ENCODE data around the gene FAM20C. TPM values are rescaled to one million over a fixed set of nuclear protein-coding genes. Genes with fewer than 3 reads are reported as not detected.

FAM20C gene
- total RNA-seq, 3 donors from 2014 or later (not counting 1 experiment from before 2014, with no cell fraction given): 1.2 to 8.6 (median 3.9) TPM

- no peaks in the 10 kb centered on the region for H3K4me1 ChIP-seq (ENCODE audit: control insufficient read depth, insufficient read depth, low read length)
- no peaks in the 10 kb centered on the region for H3K36me3 ChIP-seq (ENCODE audit: control insufficient read depth, insufficient read depth, low read length)
- H3K27ac ChIP-seq (ENCODE audit: low read length): no peak overlapping the region
- H3K9me3 ChIP-seq (ENCODE audit: control insufficient read depth, insufficient read depth, low read length): no peaks in the 10 kb centered on the region
- 95% methylated on average over 11 of the region's 17 CpGs for WGBS (ENCODE audit: insufficient coverage)
- no peaks in the 10 kb centered on the region for H3K27me3 Mint-ChIP-seq (ENCODE audit: low read depth in 2 of 2)
- H3K9me3 Mint-ChIP-seq: no peaks in the 10 kb centered on the region
- H3K4me3 Mint-ChIP-seq: no peak overlapping the region
- no peaks in the 10 kb centered on the region for H3K36me3 Mint-ChIP-seq
- no peaks in the 10 kb centered on the region for H3K27me3 ChIP-seq (ENCODE audit: control insufficient read depth, insufficient read depth, low read length)
- no peak for ATAC-seq
- H3K27ac Mint-ChIP-seq: no peak overlapping the region
- no peaks in the 10 kb centered on the region for H3K4me1 Mint-ChIP-seq
- intact Hi-C loops (cut with micrococcal nuclease): no loop called here
- DNase-seq: no peak
- TF ChIP-seq, protein P1, sequence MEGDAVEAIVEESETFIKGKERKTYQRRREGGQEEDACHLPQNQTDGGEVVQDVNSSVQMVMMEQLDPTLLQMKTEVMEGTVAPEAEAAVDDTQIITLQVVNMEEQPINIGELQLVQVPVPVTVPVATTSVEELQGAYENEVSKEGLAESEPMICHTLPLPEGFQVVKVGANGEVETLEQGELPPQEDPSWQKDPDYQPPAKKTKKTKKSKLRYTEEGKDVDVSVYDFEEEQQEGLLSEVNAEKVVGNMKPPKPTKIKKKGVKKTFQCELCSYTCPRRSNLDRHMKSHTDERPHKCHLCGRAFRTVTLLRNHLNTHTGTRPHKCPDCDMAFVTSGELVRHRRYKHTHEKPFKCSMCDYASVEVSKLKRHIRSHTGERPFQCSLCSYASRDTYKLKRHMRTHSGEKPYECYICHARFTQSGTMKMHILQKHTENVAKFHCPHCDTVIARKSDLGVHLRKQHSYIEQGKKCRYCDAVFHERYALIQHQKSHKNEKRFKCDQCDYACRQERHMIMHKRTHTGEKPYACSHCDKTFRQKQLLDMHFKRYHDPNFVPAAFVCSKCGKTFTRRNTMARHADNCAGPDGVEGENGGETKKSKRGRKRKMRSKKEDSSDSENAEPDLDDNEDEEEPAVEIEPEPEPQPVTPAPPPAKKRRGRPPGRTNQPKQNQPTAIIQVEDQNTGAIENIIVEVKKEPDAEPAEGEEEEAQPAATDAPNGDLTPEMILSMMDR (IDR thresholded peaks at IDR 0.05): no peak
- no peak overlapping the region for H3K4me3 ChIP-seq (ENCODE audit: low read length)
These were observed 16.4 kb downstream of the FAM20C start for GRCh38 chr7:208816-209215.

GRCh38 chr7:209416-209815 lies 17.0 kb downstream of the FAM20C start:
- no peak overlapping the region for H3K27ac Mint-ChIP-seq
- no peaks in the 10 kb centered on the region for H3K4me1 ChIP-seq (ENCODE audit: control insufficient read depth, insufficient read depth, low read length)
- WGBS (ENCODE audit: insufficient coverage): 61% methylated on average over 10 of the region's 10 CpGs

GRCh38 chr7:209906-210305 lies 17.5 kb downstream of the FAM20C start:
- no peaks in the 10 kb centered on the region for H3K4me1 Mint-ChIP-seq
- no peaks in the 10 kb centered on the region for H3K36me3 Mint-ChIP-seq
- no peak overlapping the region for H3K4me3 Mint-ChIP-seq
- no peaks in the 10 kb centered on the region for H3K36me3 ChIP-seq (ENCODE audit: control insufficient read depth, insufficient read depth, low read length)
- no peaks in the 10 kb centered on the region for H3K4me1 ChIP-seq (ENCODE audit: control insufficient read depth, insufficient read depth, low read length)
- TF ChIP-seq, protein P1 (IDR thresholded peaks at IDR 0.05): no peak
- intact Hi-C loops (cut with micrococcal nuclease): no loop called here
- no peak overlapping the region for H3K4me3 ChIP-seq (ENCODE audit: low read length)
- no peaks in the 10 kb centered on the region for H3K9me3 ChIP-seq (ENCODE audit: control insufficient read depth, insufficient read depth, low read length)
- DNase-seq: no peak
- WGBS (ENCODE audit: insufficient coverage): 64% methylated on average over 24 of the region's 24 CpGs
- no peaks in the 10 kb centered on the region for H3K27me3 Mint-ChIP-seq (ENCODE audit: low read depth in 2 of 2)
- no peak for ATAC-seq
- no peak overlapping the region for H3K27ac Mint-ChIP-seq
- H3K27ac ChIP-seq (ENCODE audit: low read length): no peak overlapping the region
- H3K27me3 ChIP-seq (ENCODE audit: control insufficient read depth, insufficient read depth, low read length): no peaks in the 10 kb centered on the region
- H3K9me3 Mint-ChIP-seq: no peaks in the 10 kb centered on the region

More at GRCh38 chr7:209416-209815, 17.0 kb downstream of the FAM20C start:
- TF ChIP-seq, protein P1 (IDR thresholded peaks at IDR 0.05): no peak
- H3K4me1 Mint-ChIP-seq: no peaks in the 10 kb centered on the region
- no peak overlapping the region for H3K4me3 ChIP-seq (ENCODE audit: low read length)
- no peaks in the 10 kb centered on the region for H3K9me3 Mint-ChIP-seq
- no peak overlapping the region for H3K27ac ChIP-seq (ENCODE audit: low read length)
- H3K4me3 Mint-ChIP-seq: no peak overlapping the region
- no peaks in the 10 kb centered on the region for H3K27me3 Mint-ChIP-seq (ENCODE audit: low read depth in 2 of 2)
- no peaks in the 10 kb centered on the region for H3K9me3 ChIP-seq (ENCODE audit: control insufficient read depth, insufficient read depth, low read length)
- intact Hi-C loops (cut with micrococcal nuclease): no loop called here
- DNase-seq (no peak), ATAC-seq (no peak)
- H3K36me3 Mint-ChIP-seq: no peaks in the 10 kb centered on the region
- no peaks in the 10 kb centered on the region for H3K27me3 ChIP-seq (ENCODE audit: control insufficient read depth, insufficient read depth, low read length)
- no peaks in the 10 kb centered on the region for H3K36me3 ChIP-seq (ENCODE audit: control insufficient read depth, insufficient read depth, low read length)

DNA sequence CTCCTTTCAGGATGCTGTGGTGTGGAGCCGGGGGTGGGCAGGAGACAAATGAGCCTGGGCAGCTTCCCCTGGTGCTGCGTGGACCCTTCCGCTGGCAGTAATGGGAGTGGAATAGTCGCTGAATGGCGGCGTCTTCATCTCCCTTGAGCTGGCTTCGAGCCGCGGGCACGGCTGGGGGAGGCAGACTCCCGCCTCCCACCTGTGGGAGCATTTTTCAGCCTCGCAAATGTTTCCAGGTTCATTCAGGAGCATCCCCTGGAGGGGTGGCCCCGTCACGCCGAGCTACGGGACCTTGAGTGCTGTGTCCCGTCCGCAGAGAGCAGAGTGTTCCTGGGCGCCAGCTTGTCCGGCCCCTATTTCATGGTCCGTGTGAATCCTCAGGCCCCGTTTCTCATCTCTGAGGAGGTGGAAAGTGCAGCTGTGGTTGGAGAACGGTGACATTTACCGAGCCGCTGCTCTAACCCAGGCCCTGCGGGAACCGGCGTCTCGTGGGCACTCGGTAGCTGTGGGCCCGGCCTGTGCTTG lies 18.1 kb downstream of the FAM20C start:
- ATAC-seq (no peak), DNase-seq (no peak)
- Mint-ChIP-seq H3K4me3 (no peak overlapping the region), H3K36me3 (no peaks in the 10 kb centered on the region), H3K4me1 (no peaks in the 10 kb centered on the region), H3K27me3 (ENCODE audit: low read depth in 2 of 2) (no peaks in the 10 kb centered on the region), H3K27ac (no peak overlapping the region), H3K9me3 (no peaks in the 10 kb centered on the region)
- Histone ChIP-seq H3K4me3 (ENCODE audit: low read length) (no peak overlapping the region), H3K9me3 (ENCODE audit: control insufficient read depth, insufficient read depth, low read length) (no peaks in the 10 kb centered on the region), H3K27me3 (ENCODE audit: control insufficient read depth, insufficient read depth, low read length) (no peaks in the 10 kb centered on the region), H3K36me3 (ENCODE audit: control insufficient read depth, insufficient read depth, low read length) (no peaks in the 10 kb centered on the region), H3K27ac (ENCODE audit: low read length) (no peak overlapping the region), H3K4me1 (ENCODE audit: control insufficient read depth, insufficient read depth, low read length) (no peaks in the 10 kb centered on the region)
- TF ChIP-seq, protein P1 (IDR thresholded peaks at IDR 0.05): no peak
- intact Hi-C loops (cut with micrococcal nuclease): no loop called here
- 90% methylated on average over 31 of the region's 31 CpGs for WGBS (ENCODE audit: insufficient coverage)

All from natural killer cell (primary cell).